Uterus (tissue), 4 donors: ENCODE measurements around the gene SEMA3E. TPM values are rescaled to one million over a fixed set of nuclear protein-coding genes. Genes with fewer than 3 reads are reported as not detected.

Source experiments
- DNase-seq, 2 donors: peaks; one replicate each; pipeline ENCODE4 v3.0.0-alpha.2; 2019 to 2020
- H3K27ac ChIP-seq, 2 donors: fragments of 200-600 bp; sonication (generic); 1 replicate in 1 of 2; 2 replicates in 1 of 2; pipeline ENCODE4 v1.5.1; 2016 to 2018
- H3K27me3 ChIP-seq, 2 donors: fragments of 200-600 bp; sonication (generic); one replicate each; pipeline ENCODE4 v1.5.1; 2018 to 2019; ENCODE audit warnings: control low read depth in 1 of 2
- H3K36me3 ChIP-seq, 2 donors: fragments of 200-600 bp; sonication (generic); one replicate each; pipeline ENCODE4 v1.5.1; 2019; ENCODE audit warnings: control low read depth in 1 of 2
- H3K4me1 ChIP-seq, 2 donors: fragments of 200-600 bp; sonication (generic); one replicate each; pipeline ENCODE4 v1.5.1; 2018 to 2019; ENCODE audit warnings: control low read depth in 1 of 2
- H3K4me3 ChIP-seq, 2 donors: fragments of 200-600 bp; sonication (generic); 1 replicate in 1 of 2; 2 replicates in 1 of 2; pipeline ENCODE4 v1.5.1; 2018 to 2019; ENCODE audit warnings: mild to moderate bottlenecking in 1 of 2
- H3K9me3 ChIP-seq, 2 donors: fragments of 200-600 bp; sonication (generic); one replicate each; pipeline ENCODE4 v1.5.1; 2019; ENCODE audit warnings: control low read depth in 1 of 2
- POLR2A ChIP-seq, 2 donors: fragments of 450-650 bp; IDR thresholded peaks; one replicate each; pipeline ENCODE4 v1.6.1; 2016; ENCODE audit warnings: antibody characterized with exemption in 2 of 2, mild to moderate bottlenecking in 1 of 2, moderate library complexity in 1 of 2
- intact Hi-C: fragments of 100-400 bp; cut with DNase I; formaldehyde crosslinking; loops from one replicate; pipeline ENCODE4 v1.15.1; 2023; ENCODE audit warnings: low total_unique reads
- total RNA-seq, 4 donors: library from RNA; depleted of rRNA in 3 of 4; stranded (reverse); fragments of >200 nt in 3 of 4; gene quantifications; one replicate each; pipeline versions ENCODE4 v1.1.0 to v1.2.4, GENCODE V29; 2014 to 2023
- TF ChIP-seq, protein P1 (sequence below), 4 experiments: fragments of 200-600 bp in 2 of 4; fragments of 450-650 bp in 2 of 4; sonication (generic) in 2 of 4; IDR thresholded peaks; one replicate each; pipeline ENCODE4 v1.5.1; 2016 to 2019; ENCODE audit warnings: antibody characterized with exemption in 4 of 4, mild to moderate bottlenecking in 2 of 4, moderate library complexity in 1 of 4
- donor health status: DM: yes; HTN: yes; CAD: no.

SEMA3E gene
- total RNA-seq, 4 donors from 2014 or later, result 0.77 to 15.8 (median 2.2) TPM

- intact Hi-C loops, result no loop called here
- Histone ChIP-seq H3K27ac (no peak overlapping the region), H3K4me1 (no peaks in the 10 kb centered on the region), H3K4me3 (no peak overlapping the region), H3K9me3 (no peaks in the 10 kb centered on the region), H3K36me3 (no peaks in the 10 kb centered on the region), H3K27me3 (no peaks in the 10 kb centered on the region)
- no peak for DNase-seq
- TF ChIP-seq, protein P1, sequence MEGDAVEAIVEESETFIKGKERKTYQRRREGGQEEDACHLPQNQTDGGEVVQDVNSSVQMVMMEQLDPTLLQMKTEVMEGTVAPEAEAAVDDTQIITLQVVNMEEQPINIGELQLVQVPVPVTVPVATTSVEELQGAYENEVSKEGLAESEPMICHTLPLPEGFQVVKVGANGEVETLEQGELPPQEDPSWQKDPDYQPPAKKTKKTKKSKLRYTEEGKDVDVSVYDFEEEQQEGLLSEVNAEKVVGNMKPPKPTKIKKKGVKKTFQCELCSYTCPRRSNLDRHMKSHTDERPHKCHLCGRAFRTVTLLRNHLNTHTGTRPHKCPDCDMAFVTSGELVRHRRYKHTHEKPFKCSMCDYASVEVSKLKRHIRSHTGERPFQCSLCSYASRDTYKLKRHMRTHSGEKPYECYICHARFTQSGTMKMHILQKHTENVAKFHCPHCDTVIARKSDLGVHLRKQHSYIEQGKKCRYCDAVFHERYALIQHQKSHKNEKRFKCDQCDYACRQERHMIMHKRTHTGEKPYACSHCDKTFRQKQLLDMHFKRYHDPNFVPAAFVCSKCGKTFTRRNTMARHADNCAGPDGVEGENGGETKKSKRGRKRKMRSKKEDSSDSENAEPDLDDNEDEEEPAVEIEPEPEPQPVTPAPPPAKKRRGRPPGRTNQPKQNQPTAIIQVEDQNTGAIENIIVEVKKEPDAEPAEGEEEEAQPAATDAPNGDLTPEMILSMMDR (IDR thresholded peaks at IDR 0.05), result no peak
- no peak for TF ChIP-seq POLR2A (IDR thresholded peaks at IDR 0.05)
Observed at GRCh38 chr7:83457022-83457892, 191.7 kb downstream of the SEMA3E start.

- TF ChIP-seq POLR2A (IDR thresholded peaks at IDR 0.05), result no peak
- TF ChIP-seq, protein P1 (IDR thresholded peaks at IDR 0.05), result no peak
- no peak overlapping the region for H3K27ac ChIP-seq
- intact Hi-C loops, result no loop called here
Observed at GRCh38 chr7:83456413-83456812, 192.5 kb downstream of the SEMA3E start.

DNA sequence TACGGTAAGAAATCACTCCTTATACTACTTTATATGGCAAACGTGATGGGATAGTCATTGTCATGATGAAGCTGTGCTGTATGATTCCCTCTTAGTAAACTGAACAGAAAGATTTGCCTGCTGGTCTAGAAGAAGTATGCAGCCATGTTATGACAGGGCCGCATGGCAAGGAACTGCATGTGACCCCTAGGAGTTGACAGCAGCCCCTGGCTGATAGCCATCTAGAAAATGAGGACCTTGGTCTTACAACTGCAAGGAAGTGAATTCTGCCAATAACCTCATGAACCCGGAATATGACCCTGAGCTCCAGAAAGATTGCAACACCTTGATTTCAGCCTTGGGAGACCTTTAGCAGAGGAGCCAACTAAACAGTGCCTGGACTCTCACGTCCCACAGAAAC, 193.3 kb downstream of the SEMA3E start:
- Histone ChIP-seq H3K9me3 (no peaks in the 10 kb centered on the region), H3K27me3 (no peaks in the 10 kb centered on the region), H3K4me1 (no peaks in the 10 kb centered on the region), H3K36me3 (no peaks in the 10 kb centered on the region), H3K4me3 (no peak overlapping the region), H3K27ac (no peak overlapping the region)
- intact Hi-C loops, result no loop called here
- DNase-seq, result no peak
- TF ChIP-seq, protein P1 (IDR thresholded peaks at IDR 0.05), result no peak
- no peak for TF ChIP-seq POLR2A (IDR thresholded peaks at IDR 0.05)

More at GRCh38 chr7:83456413-83456812, 192.5 kb downstream of the SEMA3E start:
- H3K9me3 ChIP-seq, result no peaks in the 10 kb centered on the region
- no peaks in the 10 kb centered on the region for H3K27me3 ChIP-seq
- H3K4me1 ChIP-seq, result no peaks in the 10 kb centered on the region
- DNase-seq, result no peak
- no peaks in the 10 kb centered on the region for H3K36me3 ChIP-seq
- no peak overlapping the region for H3K4me3 ChIP-seq

DNA sequence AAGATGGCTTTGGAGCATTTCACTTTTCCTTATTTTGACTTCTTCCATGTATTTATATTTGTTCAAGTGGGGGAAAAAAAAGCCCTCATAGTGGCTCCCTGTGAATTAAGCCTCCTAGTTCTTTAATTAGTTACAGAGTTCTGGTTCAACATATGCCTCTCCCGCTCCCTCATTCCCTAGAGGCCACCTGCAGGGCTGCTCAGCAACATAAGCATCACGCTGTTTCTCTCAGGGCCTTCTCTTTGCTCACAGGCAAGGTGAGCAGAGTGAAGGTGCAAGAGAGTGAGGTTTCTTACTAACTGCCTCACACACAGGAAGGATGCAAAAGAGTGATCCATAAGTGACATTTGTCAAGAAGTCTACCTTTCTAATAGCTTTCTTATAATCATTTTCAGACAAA, 196.7 kb downstream of the SEMA3E start:
- Histone ChIP-seq H3K4me3 (no peak overlapping the region), H3K4me1 (no peaks in the 10 kb centered on the region), H3K27ac (no peak overlapping the region), H3K27me3 (no peaks in the 10 kb centered on the region), H3K36me3 (no peaks in the 10 kb centered on the region), H3K9me3 (no peaks in the 10 kb centered on the region)
- TF ChIP-seq, protein P1 (IDR thresholded peaks at IDR 0.05), result no peak
- TF ChIP-seq POLR2A (IDR thresholded peaks at IDR 0.05), result no peak
- no peak for DNase-seq
- intact Hi-C loops, result no loop called here

DNA sequence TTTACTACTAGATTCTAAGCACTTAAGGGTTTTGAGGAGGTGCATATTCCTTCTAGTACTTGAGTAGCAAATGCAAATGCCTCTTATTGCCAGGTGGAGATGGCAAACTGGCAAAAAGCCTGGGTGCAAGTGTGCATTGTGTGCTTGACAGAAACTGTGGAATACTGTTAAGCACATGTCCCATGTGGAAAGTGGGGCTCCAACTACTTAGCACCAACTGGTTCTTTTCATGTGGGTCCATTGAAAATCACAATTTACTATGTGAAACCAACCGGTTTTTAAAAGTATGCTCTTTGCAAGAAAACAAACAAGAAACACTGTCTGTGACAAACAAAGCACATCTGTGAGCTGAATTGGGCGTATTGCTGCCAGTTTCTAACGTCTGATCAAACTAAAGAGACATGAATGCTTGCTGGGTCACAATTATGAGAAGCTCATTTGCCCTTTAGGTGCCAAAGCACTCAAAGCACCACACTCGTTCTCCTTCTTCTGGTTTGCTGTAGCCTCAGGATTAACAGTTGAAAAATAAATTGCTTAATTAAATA, 197.4 kb downstream of the SEMA3E start:
- intact Hi-C loops, result no loop called here
- no peaks in the 10 kb centered on the region for H3K9me3 ChIP-seq
- no peak overlapping the region for H3K4me3 ChIP-seq

More for the DNA sequence above, 197.4 kb downstream of the SEMA3E start:
- H3K36me3 ChIP-seq, result no peaks in the 10 kb centered on the region
- no peaks in the 10 kb centered on the region for H3K27me3 ChIP-seq
- no peak for DNase-seq
- no peak for TF ChIP-seq POLR2A (IDR thresholded peaks at IDR 0.05)
- TF ChIP-seq, protein P1 (IDR thresholded peaks at IDR 0.05), result no peak
- H3K27ac ChIP-seq, result no peak overlapping the region
- H3K4me1 ChIP-seq, result no peaks in the 10 kb centered on the region
